GM19372 (cell line): Measurements from ENCODE around the gene IER2.
A peak's percentile ranks its signal among the peaks of the same experiment; 100 is the strongest.

Source experiments
- ATAC-seq: cut with Tn5 transposase; IDR thresholded peaks from one replicate; pipeline ENCODE4 v1.9.1; 2021; ENCODE audit warnings: mild to moderate bottlenecking, low read depth, moderate library complexity; ENCODE audit not compliant: unreplicated experiment

The IER2 gene

GRCh38 chr19:13118424-13119193 is 31.6 kb upstream of the IER2 start:
- ATAC-seq = peak; percentile 4

GRCh38 chr19:13119627-13120026 is 30.6 kb upstream of the IER2 start:
- no peak for ATAC-seq

GRCh38 chr19:13120031-13120430 is 30.2 kb upstream of the IER2 start:
- ATAC-seq = no peak

- ATAC-seq = no peak
Measured at GRCh38 chr19:13120817-13121216, 29.4 kb upstream of the IER2 start.

GRCh38 chr19:13121551-13122274 is 28.5 kb upstream of the IER2 start:
- ATAC-seq = no peak

- ATAC-seq = no peak
Measured at GRCh38 chr19:13122275-13122878, 27.8 kb upstream of the IER2 start.

GRCh38 chr19:13122980-13123957 is 26.9 kb upstream of the IER2 start:
- ATAC-seq = no peak

GRCh38 chr19:13127051-13127450 is 23.2 kb upstream of the IER2 start:
- no peak for ATAC-seq

GRCh38 chr19:13127811-13128575 is 22.2 kb upstream of the IER2 start:
- ATAC-seq = no peak

- no peak for ATAC-seq
Measured at GRCh38 chr19:13128583-13128982, 21.6 kb upstream of the IER2 start.

- no peak for ATAC-seq
Measured at GRCh38 chr19:13129384-13129783, 20.8 kb upstream of the IER2 start.

GRCh38 chr19:13130886-13131490 is 19.2 kb upstream of the IER2 start:
- no peak for ATAC-seq

- ATAC-seq = no peak
Measured at GRCh38 chr19:13132471-13133180, 17.6 kb upstream of the IER2 start.

GRCh38 chr19:13133241-13133870 is 16.9 kb upstream of the IER2 start:
- no peak for ATAC-seq

GRCh38 chr19:13134626-13135025 is 15.6 kb upstream of the IER2 start:
- no peak for ATAC-seq

- no peak for ATAC-seq
Measured at GRCh38 chr19:13135068-13136062, 14.8 kb upstream of the IER2 start.

GRCh38 chr19:13137290-13137794 is 12.9 kb upstream of the IER2 start:
- ATAC-seq = no peak
